Panc1 (cell line): ENCODE data around the gene KNG1. TPM values are rescaled to one million over a fixed set of nuclear protein-coding genes. Genes with fewer than 3 reads are reported as not detected.

Source experiments
- ATAC-seq: fragments of 200-7000 bp; cut with Tn5 transposase; 2 replicates; pipeline ENCODE4 v1.9.1; 2020; ENCODE audit warnings: mild to moderate bottlenecking, moderate library complexity
- BruUV-seq: library from RNA; stranded (reverse); fragments of 400-500 nt; replicated peaks from 2 replicates; lab custom pipeline; 2021; lab: Mats Ljungman, UMichigan
- CTCF ChIA-PET: fragments of 300-600 bp; sonication (Branson Sonifier 250); formaldehyde crosslinking; loops from one replicate; lab custom pipeline; 2022; ENCODE audit warnings: antibody characterized with exemption; lab: Charles Lee
- POLR2A ChIA-PET: fragments of 300-600 bp; sonication (Branson Sonifier 250); formaldehyde crosslinking; loops from one replicate; lab custom pipeline; 2022; ENCODE audit warnings: antibody characterized with exemption; lab: Charles Lee
- DNase-seq: peaks from one replicate; pipeline ENCODE4 v3.0.0-alpha.2; 2010; ENCODE audit warnings: low read depth, low spot score
- H3K27ac ChIP-seq: 2 replicates; pipeline ENCODE4 v1.5.1; 2011; ENCODE audit warnings: mild to moderate bottlenecking, low read length, inconsistent platforms
- H3K27me3 ChIP-seq: fragments of 200-500 bp; sonication (Bioruptor generic); 2 replicates; pipeline ENCODE4 v1.6.0; 2014; ENCODE audit warnings: low read length, inconsistent platforms; ENCODE audit not compliant: control insufficient read depth, insufficient read depth
- H3K36me3 ChIP-seq: fragments of 200-500 bp; sonication (Bioruptor generic); 2 replicates; pipeline ENCODE4 v1.5.1; 2014; ENCODE audit warnings: inconsistent platforms, mild to moderate bottlenecking, low read length, moderate library complexity; ENCODE audit not compliant: control insufficient read depth, insufficient read depth
- H3K4me1 ChIP-seq: 2 replicates; pipeline ENCODE4 v1.5.1; 2011; ENCODE audit warnings: inconsistent platforms, mild to moderate bottlenecking, low read length, moderate library complexity; ENCODE audit not compliant: control insufficient read depth, insufficient read depth
- H3K4me3 ChIP-seq, 2 experiments: 2 replicates each; pipeline ENCODE4 v1.5.1; 2011 to 2012; ENCODE audit warnings: low read depth in 2 of 2, low read length in 2 of 2, mild to moderate bottlenecking in 2 of 2, inconsistent platforms in 1 of 2, moderate library complexity in 1 of 2
- H3K9me3 ChIP-seq: fragments of 200-500 bp; sonication (Bioruptor generic); 2 replicates; pipeline ENCODE4 v1.5.1; 2014; ENCODE audit warnings: low read depth, mild to moderate bottlenecking, inconsistent platforms, low read length, moderate library complexity; ENCODE audit not compliant: control insufficient read depth, insufficient read depth
- POLR2AphosphoS5 ChIP-seq: IDR thresholded peaks from 2 replicates; pipeline ENCODE4 v1.6.1; 2012; ENCODE audit warnings: mild to moderate bottlenecking, low read depth, low read length, moderate library complexity
- SIN3A ChIP-seq: IDR thresholded peaks from 2 replicates; pipeline ENCODE4 v1.6.1; 2012; ENCODE audit warnings: low read depth, mild to moderate bottlenecking, low read length, moderate library complexity, borderline replicate concordance; ENCODE audit not compliant: insufficient read depth
- TCF7L2 ChIP-seq: IDR thresholded peaks from 2 replicates; pipeline ENCODE4 v1.6.1; 2011; ENCODE audit warnings: mild to moderate bottlenecking, low read depth, low read length, inconsistent platforms
- in situ Hi-C: cut with HindIII; loops from 2 replicates; pipeline ENCODE4 v1.10.0; 2016; ENCODE audit warnings: low sequenced_read_pairs, low pct_unique_long_range_greater_than_20kb
- intact Hi-C: fragments of 100-400 bp; cut with micrococcal nuclease; formaldehyde crosslinking; loops from one replicate; pipeline ENCODE4 v1.10.0; 2022; ENCODE audit not compliant: unreplicated experiment
- total RNA-seq: library from RNA; stranded (reverse); gene quantifications from one replicate; pipeline ENCODE4 v1.2.1, GENCODE V29; 2021; ENCODE audit not compliant: unreplicated experiment
- TF ChIP-seq, protein P1 (sequence below): fragments of 450-650 bp; IDR thresholded peaks from 2 replicates; pipeline ENCODE4 v1.5.1; 2017; ENCODE audit warnings: mild to moderate bottlenecking
- TF ChIP-seq, protein P2 (sequence below), 2 experiments: IDR thresholded peaks; 2 replicates each; pipeline ENCODE4 v1.6.1; 2011 to 2012; ENCODE audit warnings: low read depth in 2 of 2, control low read depth in 1 of 2, low read length in 1 of 2, mild to moderate bottlenecking in 1 of 2, moderate library complexity in 1 of 2; ENCODE audit not compliant: insufficient read depth in 1 of 2

Gene KNG1
- total RNA-seq, 1 experiment from 2014 or later, result 0.23 TPM

DNA sequence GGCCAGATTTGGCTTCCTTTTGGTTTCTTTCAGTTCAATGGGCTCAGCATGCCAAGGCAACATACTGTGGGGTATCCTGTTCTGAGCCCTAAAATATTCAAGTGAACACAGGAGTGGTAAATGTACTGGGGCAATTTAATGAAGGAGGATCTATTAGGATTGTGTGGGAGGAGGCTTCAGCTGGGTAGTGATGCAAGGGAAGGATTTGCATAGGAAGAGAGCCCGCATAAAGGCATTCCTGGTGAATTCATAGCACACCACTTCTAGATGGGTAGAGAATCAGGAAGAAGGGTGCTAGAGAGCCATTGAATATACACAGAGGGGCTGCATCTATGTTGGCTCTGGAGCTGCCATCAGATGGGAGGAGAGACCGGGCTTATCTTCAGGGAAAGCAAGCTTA, 20.6 kb upstream of the KNG1 start:
- intact Hi-C loops, result no loop called here
- DNase-seq, result no peak
- Histone ChIP-seq H3K27me3 (no peaks in the 10 kb centered on the region), H3K9me3 (no peaks in the 10 kb centered on the region), H3K4me1 (no peaks in the 10 kb centered on the region), H3K4me3 (no peak overlapping the region), H3K27ac (no peak overlapping the region), H3K36me3 (no peaks in the 10 kb centered on the region)
- in situ Hi-C loops, result no loop called here
- BruUV-seq, result no TSS peak
- ChIA-PET POLR2A (no interaction called here), CTCF (no interaction called here)
- TF ChIP-seq TCF7L2 (no peak), POLR2AphosphoS5 (no peak), SIN3A (no peak)
- TF ChIP-seq, protein P1, sequence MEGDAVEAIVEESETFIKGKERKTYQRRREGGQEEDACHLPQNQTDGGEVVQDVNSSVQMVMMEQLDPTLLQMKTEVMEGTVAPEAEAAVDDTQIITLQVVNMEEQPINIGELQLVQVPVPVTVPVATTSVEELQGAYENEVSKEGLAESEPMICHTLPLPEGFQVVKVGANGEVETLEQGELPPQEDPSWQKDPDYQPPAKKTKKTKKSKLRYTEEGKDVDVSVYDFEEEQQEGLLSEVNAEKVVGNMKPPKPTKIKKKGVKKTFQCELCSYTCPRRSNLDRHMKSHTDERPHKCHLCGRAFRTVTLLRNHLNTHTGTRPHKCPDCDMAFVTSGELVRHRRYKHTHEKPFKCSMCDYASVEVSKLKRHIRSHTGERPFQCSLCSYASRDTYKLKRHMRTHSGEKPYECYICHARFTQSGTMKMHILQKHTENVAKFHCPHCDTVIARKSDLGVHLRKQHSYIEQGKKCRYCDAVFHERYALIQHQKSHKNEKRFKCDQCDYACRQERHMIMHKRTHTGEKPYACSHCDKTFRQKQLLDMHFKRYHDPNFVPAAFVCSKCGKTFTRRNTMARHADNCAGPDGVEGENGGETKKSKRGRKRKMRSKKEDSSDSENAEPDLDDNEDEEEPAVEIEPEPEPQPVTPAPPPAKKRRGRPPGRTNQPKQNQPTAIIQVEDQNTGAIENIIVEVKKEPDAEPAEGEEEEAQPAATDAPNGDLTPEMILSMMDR, result no peak
- TF ChIP-seq, protein P2, sequence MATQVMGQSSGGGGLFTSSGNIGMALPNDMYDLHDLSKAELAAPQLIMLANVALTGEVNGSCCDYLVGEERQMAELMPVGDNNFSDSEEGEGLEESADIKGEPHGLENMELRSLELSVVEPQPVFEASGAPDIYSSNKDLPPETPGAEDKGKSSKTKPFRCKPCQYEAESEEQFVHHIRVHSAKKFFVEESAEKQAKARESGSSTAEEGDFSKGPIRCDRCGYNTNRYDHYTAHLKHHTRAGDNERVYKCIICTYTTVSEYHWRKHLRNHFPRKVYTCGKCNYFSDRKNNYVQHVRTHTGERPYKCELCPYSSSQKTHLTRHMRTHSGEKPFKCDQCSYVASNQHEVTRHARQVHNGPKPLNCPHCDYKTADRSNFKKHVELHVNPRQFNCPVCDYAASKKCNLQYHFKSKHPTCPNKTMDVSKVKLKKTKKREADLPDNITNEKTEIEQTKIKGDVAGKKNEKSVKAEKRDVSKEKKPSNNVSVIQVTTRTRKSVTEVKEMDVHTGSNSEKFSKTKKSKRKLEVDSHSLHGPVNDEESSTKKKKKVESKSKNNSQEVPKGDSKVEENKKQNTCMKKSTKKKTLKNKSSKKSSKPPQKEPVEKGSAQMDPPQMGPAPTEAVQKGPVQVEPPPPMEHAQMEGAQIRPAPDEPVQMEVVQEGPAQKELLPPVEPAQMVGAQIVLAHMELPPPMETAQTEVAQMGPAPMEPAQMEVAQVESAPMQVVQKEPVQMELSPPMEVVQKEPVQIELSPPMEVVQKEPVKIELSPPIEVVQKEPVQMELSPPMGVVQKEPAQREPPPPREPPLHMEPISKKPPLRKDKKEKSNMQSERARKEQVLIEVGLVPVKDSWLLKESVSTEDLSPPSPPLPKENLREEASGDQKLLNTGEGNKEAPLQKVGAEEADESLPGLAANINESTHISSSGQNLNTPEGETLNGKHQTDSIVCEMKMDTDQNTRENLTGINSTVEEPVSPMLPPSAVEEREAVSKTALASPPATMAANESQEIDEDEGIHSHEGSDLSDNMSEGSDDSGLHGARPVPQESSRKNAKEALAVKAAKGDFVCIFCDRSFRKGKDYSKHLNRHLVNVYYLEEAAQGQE (IDR thresholded peaks at IDR 0.05; ENCODE audit: insufficient read depth in 1 of 2, low read depth in 2 of 2, low read length in 1 of 2), result no peak
- ATAC-seq, result no peak

DNA sequence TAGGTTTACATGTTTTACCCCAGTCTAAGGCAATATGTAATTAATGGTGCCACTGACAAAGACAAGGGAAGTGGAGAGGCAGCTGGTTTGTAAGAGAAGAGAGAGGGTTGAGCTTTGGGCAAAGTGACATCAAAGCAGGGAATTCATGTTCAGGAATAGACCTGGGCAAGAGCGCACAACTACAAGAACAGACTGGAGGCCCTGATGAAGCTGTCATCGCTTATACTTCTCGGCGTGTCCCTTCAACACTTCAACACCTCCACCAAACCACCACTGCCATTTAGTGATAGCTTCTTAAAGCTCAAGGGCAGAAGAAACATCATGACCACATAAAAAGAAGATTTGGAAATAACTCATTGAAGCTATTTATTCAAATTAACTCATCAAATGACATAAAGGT, 19.6 kb upstream of the KNG1 start:
- H3K4me1 ChIP-seq, result no peaks in the 10 kb centered on the region
- ChIA-PET POLR2A (no interaction called here), CTCF (no interaction called here)
- no peak overlapping the region for H3K4me3 ChIP-seq
- in situ Hi-C loops, result no loop called here
- DNase-seq (no peak), ATAC-seq (no peak)
- TF ChIP-seq, protein P1, result no peak
- TF ChIP-seq, protein P2 (IDR thresholded peaks at IDR 0.05; ENCODE audit: insufficient read depth in 1 of 2, low read depth in 2 of 2, low read length in 1 of 2), result no peak
- no peak for TF ChIP-seq TCF7L2
- H3K27ac ChIP-seq, result no peak overlapping the region
- H3K27me3 ChIP-seq, result no peaks in the 10 kb centered on the region
- intact Hi-C loops, result no loop called here
- no TSS peak for BruUV-seq
- no peaks in the 10 kb centered on the region for H3K36me3 ChIP-seq
- no peaks in the 10 kb centered on the region for H3K9me3 ChIP-seq
